ENCODE data around the gene HDAC8.

HDAC8 gene

GRCh38 chrX:72314881-72315280, 257.8 kb downstream of the HDAC8 start:
- TF ChIP-seq REST (IDR thresholded peaks at IDR 0.05; ENCODE audit: insufficient read depth in 1 of 2, low read depth in 2 of 2, low read length in 2 of 2) (no peak), POLR2AphosphoS5 (IDR thresholded peaks at IDR 0.05; ENCODE audit: low read depth, low read length) (no peak), SIN3A (IDR thresholded peaks at IDR 0.05; ENCODE audit: borderline replicate concordance, insufficient read depth, low read length) (no peak), TAF1 (IDR thresholded peaks at IDR 0.05; ENCODE audit: borderline replicate concordance, insufficient read depth, low read length) (no peak), FOXP2 (optimal IDR thresholded peaks at IDR 0.05; ENCODE audit: borderline replicate concordance, extremely low read depth, extremely low read length, insufficient read depth) (no peak)

- no peak for TF ChIP-seq TAF1 (IDR thresholded peaks at IDR 0.05; ENCODE audit: borderline replicate concordance, insufficient read depth, low read length)
- no peak for TF ChIP-seq FOXP2 (optimal IDR thresholded peaks at IDR 0.05; ENCODE audit: borderline replicate concordance, extremely low read depth, extremely low read length, insufficient read depth)
Observed at GRCh38 chrX:72313707-72314641, 258.7 kb downstream of the HDAC8 start.

- no peak for TF ChIP-seq REST (IDR thresholded peaks at IDR 0.05; ENCODE audit: insufficient read depth in 1 of 2, low read depth in 2 of 2, low read length in 2 of 2)
- TF ChIP-seq SIN3A (IDR thresholded peaks at IDR 0.05; ENCODE audit: borderline replicate concordance, insufficient read depth, low read length), result no peak
- no peak for TF ChIP-seq FOXP2 (optimal IDR thresholded peaks at IDR 0.05; ENCODE audit: borderline replicate concordance, extremely low read depth, extremely low read length, insufficient read depth)
- TF ChIP-seq TAF1 (IDR thresholded peaks at IDR 0.05; ENCODE audit: borderline replicate concordance, insufficient read depth, low read length), result no peak
- no peak for TF ChIP-seq POLR2AphosphoS5 (IDR thresholded peaks at IDR 0.05; ENCODE audit: low read depth, low read length)
Observed at GRCh38 chrX:72312311-72312940, 260.2 kb downstream of the HDAC8 start.

- TF ChIP-seq REST (IDR thresholded peaks at IDR 0.05; ENCODE audit: insufficient read depth in 1 of 2, low read depth in 2 of 2, low read length in 2 of 2) (no peak), POLR2AphosphoS5 (IDR thresholded peaks at IDR 0.05; ENCODE audit: low read depth, low read length) (no peak), SIN3A (IDR thresholded peaks at IDR 0.05; ENCODE audit: borderline replicate concordance, insufficient read depth, low read length) (no peak), FOXP2 (optimal IDR thresholded peaks at IDR 0.05; ENCODE audit: borderline replicate concordance, extremely low read depth, extremely low read length, insufficient read depth) (no peak), TAF1 (IDR thresholded peaks at IDR 0.05; ENCODE audit: borderline replicate concordance, insufficient read depth, low read length) (no peak)
Observed at GRCh38 chrX:72309297-72310071, 263.2 kb downstream of the HDAC8 start.

Data from PFSK-1 (cell line).